ENCODE measurements around the gene EVI2A.
"Not testable (repeated sequence)": the region's sequence is repeated elsewhere in the genome, so short reads cannot be mapped to it uniquely, and the experiment has no call there.

DNA sequence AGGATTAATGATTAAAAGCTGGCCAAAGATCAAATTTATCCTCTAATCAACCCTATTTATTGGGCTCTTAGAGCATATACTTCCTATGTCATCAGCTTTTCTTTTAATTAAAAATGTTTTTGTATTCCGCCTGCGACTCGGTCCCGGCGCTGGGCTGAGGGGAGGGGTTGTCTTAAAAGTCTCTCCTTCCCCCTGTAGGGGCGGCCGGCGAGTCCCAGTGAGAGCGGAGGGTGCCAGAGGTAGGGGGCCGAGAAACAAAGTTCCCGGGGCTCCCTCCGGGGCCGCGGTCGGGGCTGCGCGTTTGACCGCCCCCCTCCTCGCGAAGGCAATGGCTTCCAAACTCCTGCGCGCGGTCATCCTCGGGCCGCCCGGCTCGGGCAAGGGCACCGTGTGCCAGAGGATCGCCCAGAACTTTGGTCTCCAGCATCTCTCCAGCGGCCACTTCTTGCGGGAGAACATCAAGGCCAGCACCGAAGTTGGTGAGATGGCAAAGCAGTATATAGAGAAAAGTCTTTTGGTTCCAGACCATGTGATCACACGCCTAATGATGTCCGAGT, 23.8 kb upstream of the EVI2A start:
- TF ChIP-seq ZNF134 (CRISPR knock-in tag; conservative IDR thresholded peaks at IDR 0.05); TAF1 (IDR thresholded peaks at IDR 0.05; ENCODE audit: control insufficient read depth, extremely low read depth, insufficient read depth, low read length, severe bottlenecking); TRIM24 (IDR thresholded peaks at IDR 0.05); TCFL5 (CRISPR knock-in tag; conservative IDR thresholded peaks at IDR 0.05); HNRNPUL1 (IDR thresholded peaks at IDR 0.05; ENCODE audit: low read length); SIX5 (IDR thresholded peaks at IDR 0.05; ENCODE audit: borderline replicate concordance in 1 of 2, insufficient read depth in 1 of 2, low read depth in 1 of 2, low read length in 2 of 2): not testable (repeated sequence)
- TF ChIP-seq, protein P1, sequence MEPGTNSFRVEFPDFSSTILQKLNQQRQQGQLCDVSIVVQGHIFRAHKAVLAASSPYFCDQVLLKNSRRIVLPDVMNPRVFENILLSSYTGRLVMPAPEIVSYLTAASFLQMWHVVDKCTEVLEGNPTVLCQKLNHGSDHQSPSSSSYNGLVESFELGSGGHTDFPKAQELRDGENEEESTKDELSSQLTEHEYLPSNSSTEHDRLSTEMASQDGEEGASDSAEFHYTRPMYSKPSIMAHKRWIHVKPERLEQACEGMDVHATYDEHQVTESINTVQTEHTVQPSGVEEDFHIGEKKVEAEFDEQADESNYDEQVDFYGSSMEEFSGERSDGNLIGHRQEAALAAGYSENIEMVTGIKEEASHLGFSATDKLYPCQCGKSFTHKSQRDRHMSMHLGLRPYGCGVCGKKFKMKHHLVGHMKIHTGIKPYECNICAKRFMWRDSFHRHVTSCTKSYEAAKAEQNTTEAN (CRISPR knock-in tag; IDR thresholded peaks at IDR 0.05), result not testable (repeated sequence)
- TF ChIP-seq, protein P2, sequence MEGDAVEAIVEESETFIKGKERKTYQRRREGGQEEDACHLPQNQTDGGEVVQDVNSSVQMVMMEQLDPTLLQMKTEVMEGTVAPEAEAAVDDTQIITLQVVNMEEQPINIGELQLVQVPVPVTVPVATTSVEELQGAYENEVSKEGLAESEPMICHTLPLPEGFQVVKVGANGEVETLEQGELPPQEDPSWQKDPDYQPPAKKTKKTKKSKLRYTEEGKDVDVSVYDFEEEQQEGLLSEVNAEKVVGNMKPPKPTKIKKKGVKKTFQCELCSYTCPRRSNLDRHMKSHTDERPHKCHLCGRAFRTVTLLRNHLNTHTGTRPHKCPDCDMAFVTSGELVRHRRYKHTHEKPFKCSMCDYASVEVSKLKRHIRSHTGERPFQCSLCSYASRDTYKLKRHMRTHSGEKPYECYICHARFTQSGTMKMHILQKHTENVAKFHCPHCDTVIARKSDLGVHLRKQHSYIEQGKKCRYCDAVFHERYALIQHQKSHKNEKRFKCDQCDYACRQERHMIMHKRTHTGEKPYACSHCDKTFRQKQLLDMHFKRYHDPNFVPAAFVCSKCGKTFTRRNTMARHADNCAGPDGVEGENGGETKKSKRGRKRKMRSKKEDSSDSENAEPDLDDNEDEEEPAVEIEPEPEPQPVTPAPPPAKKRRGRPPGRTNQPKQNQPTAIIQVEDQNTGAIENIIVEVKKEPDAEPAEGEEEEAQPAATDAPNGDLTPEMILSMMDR (IDR thresholded peaks at IDR 0.05 in 2 of 3, conservative IDR thresholded peaks at IDR 0.05 in 1 of 3; ENCODE audit: insufficient read depth in 2 of 3, low read depth in 1 of 3, low read length in 3 of 3), result not testable (repeated sequence)
- TF ChIP-seq, protein P3, sequence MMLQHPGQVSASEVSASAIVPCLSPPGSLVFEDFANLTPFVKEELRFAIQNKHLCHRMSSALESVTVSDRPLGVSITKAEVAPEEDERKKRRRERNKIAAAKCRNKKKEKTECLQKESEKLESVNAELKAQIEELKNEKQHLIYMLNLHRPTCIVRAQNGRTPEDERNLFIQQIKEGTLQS (IDR thresholded peaks at IDR 0.05), result not testable (repeated sequence)
- TF ChIP-seq, protein P3 (CRISPR knock-in tag; conservative IDR thresholded peaks at IDR 0.05), result not testable (repeated sequence)
